GM19328 (cell line): Measurements from ENCODE around the gene PPARG.
"Not testable (repeated sequence)": the region's sequence is repeated elsewhere in the genome, so short reads cannot be mapped to it uniquely, and the experiment has no call there.

Source experiments
- ATAC-seq: cut with Tn5 transposase; IDR thresholded peaks from one replicate; pipeline ENCODE4 v1.9.1; 2021; ENCODE audit warnings: mild to moderate bottlenecking, moderate library complexity; ENCODE audit not compliant: unreplicated experiment

The PPARG gene

DNA sequence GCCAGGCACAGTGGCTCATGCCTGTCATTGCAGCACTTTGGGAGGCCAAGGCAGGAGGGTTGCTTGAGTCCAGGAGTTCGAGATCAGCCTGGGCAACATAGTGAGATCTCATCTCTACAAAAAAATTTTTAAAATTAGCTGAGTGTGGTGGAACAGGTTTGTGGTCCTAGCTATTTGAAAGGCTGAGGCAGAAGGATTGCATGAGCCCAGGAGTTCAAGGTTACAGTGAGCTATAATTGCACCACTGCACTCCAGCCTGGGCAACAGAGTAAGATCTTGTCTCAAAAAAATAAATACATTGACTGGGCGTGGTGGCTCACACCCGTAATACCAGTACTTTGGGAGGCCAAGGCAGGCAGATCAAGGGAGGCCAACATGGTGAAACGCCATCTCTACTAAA, 168.5 kb downstream of the PPARG start:
- ATAC-seq: not testable (repeated sequence)

DNA sequence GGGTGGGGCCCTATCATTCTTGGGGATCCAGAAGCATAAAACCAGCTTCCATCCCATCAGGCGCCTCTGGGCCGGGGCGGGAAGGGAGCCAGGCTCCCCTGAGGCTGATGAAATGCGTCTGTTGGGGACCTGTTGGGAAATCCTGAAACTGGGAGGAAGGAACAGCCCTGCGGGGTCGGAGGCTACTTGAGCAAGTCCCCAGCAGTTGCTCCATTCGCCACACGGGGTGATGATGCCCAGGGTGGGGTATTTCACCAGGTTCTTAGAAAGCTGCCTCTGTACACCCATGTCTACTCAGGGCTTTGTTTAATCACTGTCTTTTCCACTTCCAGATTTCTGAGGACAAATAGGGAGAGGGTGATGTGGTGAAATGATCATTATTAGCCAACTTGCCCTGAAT, 170.0 kb downstream of the PPARG start:
- ATAC-seq: no peak

DNA sequence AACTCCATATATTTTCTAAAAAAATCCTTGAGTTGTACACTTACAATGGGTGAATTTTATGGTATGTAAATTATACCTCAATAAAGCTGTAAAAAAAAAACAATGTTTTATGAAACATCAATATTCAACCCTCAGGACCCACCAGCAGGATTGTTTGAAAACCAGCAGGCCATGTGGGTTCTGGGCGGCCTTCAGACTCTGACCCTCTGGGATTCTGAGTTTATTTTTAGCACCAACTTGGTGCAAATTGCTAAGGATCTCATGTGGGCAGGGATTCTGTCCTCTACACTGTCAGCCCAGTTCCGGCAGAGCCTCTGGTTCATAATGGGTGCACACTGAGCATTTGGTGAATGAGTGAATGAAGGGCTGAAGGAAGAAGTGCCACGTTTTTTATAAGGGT, 171.3 kb downstream of the PPARG start:
- ATAC-seq: no peak

DNA sequence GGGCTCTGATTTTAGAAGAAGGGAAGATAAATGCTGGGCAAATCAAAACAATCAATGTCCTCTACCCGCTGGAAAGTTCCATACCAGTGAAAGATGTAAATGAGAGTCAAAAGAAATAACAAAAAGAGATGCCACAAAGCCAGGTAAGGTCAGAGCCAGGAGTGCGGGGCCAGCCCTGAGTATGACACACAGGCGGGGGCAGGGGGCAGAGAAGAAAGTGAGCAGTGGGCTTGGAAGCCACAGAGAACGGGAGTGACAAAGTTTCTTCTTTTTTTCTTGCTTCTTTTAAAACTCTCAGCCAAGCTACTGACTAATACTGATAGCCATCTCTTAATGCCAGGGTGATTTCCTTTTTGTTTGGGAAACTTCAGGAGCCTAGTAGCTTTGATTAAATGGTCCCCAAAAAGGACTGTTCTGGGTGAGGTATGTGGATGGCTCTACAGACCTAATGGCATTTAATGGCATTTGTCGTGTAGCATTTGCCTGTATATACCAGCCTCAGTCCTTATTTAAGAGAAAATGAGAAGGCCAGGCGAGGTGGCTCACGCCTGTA, 172.3 kb downstream of the PPARG start:
- no peak for ATAC-seq

DNA sequence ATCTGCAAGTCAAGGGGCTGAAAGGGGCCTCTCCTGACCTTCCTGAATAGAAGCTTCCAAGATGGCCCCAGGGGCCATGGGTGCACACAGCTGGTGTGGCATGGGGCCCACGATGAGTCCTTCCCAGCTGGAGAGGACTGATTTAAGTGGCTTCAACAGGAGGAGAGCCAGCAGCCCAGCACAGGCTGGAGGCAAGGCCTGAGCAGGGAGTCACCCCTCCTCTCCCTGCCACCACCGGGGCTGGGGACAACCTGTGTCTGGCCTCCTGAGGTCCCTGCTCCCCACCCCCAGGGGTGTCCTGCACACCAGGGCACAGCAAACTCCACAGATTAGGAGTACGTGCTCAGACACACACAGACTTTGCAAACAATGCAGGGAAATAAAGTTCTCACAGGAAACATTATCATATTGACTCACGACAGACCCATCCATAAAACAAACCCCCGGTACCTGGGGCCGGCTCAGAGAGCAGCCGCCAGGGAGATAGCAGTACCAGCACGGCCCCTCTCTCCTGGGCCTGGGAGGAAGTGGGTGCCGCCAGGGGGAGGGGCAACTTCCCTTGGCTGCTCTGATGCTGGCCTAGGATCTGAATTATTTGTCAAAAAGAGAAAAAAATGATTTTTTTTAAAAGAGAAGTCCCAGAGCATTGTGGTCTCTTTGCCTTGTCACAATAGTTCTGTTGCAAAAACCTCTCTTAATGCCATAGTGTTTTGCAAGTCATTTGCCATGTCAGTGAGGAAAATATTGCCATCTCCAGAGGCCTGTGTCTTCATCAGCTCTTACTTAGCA, 173.5 kb downstream of the PPARG start:
- ATAC-seq: no peak

DNA sequence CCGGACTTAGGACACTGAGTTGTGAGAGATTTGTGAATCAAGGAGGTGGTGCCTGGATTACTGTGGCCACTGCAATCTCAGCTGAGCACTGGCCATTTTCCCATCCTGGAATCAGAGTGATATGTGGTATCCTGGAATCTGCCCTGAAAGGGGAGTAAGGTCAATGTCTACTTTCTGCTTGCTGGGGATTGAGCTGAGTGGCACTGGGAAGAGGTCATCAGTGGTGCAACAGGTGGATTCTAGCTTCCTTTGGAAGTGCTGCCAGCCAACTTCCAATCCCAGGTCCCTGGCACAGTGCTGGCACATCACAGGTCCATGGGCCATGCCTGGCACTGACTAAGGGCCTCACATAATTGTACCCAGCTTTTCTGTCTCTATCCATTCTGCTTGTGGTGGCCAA, 174.8 kb downstream of the PPARG start:
- no peak for ATAC-seq

DNA sequence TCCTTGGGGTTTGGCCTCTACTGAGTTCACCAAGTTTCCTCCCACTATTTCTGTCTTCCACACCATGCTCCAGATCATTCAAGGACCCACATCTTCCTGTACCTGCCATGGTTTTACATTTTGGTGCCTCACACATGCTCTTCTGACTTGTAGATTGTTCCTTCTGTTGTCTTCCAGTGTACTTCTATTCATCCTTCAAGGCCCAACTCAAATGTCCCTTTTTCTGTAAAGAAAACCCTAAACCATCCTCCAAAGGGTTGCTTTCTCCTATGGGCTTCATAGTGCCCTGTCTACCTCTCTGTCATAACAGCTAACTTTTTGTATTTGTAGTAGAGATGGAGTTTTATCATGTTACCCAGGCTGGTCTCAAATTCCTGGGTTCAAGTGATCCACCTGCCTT, 175.3 kb downstream of the PPARG start:
- ATAC-seq: no peak

DNA sequence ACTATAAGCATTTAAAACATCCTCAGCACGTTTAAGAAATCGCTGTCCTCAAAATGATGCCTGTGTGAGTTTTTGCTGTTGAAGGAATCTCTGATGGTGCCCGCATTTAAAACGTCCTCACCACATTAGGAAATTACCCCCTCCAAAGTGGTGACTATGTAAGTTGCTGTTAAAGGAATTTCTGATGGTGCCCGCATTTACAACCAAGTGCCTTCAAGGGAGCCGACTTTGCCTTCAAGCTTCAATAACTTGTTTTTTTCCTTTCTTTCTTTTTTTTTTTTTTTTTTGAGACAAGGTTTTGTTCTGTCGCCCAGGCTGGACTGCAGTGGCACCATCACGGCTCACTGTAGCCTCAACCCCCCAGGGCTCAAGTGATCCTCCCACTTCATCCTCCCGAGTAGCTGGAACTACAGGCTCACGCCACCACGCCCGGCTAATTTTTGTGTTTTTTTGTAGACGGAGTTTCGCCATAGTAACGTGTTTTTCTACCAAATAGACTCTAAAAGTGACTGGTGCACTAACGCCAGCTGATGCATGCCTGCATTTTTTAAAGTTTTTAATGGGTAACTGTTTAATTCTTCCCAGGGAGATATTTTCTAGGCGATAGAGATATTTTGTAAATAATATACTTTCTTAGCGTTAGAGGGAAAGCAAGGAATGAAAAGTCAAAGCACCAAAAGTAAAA, 176.4 kb downstream of the PPARG start:
- no peak for ATAC-seq

DNA sequence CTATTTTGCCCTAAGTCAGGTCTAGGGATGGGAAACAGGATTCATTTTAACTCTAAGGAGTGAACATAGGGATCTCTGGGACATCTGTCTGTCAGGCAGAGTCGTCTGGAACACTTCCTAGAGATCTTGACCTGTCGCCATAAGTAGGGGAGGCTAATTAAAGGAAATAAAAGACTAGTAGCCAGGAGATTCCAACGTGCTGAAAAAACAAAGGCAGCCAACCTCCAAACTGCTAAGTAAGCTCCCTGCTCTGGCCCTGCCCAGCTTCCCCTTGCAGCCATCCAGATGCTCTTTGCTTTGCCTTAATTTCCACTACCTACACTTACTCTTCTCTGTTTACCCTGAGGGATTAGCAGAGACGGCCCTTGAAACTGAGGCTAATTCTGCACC, 177.0 kb downstream of the PPARG start:
- no peak for ATAC-seq

DNA sequence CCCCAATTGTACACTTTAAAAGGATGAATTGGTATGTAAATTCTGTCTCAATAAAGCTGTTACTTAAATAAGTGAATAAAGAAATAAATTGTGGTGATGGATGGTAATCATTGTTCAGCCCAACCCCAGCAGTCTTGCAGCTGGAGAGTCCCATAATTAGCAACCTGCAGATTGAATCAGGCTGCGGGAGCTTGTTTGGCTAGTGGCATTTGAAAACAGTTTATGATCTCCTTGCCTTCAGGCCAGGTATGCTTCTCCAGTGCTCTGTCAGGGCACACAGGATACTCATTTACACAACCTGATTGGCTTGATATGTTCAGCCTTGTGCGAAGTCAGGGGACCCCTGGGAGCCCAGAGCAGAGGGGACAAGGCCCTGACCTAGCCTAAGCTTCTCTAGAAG, 178.9 kb downstream of the PPARG start:
- no peak for ATAC-seq

DNA sequence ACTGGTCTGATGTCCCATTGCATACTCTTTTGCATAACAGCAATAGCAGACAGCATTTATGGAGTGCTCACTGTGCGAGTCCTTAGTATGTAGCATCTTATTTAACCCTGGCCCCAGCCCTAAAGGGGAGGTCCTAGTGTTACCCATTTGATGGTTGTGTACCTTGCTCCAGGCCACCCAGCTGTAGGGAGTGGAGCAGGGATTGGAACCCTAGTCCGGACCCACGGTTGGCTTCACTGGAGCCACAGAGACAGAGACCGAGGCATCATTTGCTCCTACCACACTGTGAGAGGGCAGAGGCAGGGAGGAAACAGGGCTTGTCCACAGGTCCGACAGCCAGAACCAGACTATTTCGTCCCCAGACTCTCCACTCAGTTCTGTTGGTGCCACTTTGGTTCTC, 179.4 kb downstream of the PPARG start:
- no peak for ATAC-seq

DNA sequence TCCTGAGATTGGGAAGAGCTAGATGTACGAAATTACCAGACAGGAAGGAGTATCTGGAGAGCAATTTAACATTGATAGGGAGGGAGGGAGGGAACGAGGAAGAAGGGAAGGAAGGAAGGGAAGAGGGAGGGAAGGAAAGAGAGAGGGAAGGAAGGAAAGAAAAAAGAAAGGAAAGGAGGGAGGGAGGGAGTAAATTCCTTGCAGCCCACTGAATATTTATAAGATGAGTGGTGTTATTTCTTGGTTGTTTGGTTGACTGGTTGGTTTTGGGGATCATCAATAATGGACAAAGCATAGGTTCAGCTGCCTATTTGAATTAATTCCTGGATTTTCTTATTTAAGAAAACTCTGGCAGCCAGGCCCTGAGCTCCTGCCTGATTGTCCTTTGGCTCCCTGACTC, 179.9 kb downstream of the PPARG start:
- ATAC-seq: no peak

DNA sequence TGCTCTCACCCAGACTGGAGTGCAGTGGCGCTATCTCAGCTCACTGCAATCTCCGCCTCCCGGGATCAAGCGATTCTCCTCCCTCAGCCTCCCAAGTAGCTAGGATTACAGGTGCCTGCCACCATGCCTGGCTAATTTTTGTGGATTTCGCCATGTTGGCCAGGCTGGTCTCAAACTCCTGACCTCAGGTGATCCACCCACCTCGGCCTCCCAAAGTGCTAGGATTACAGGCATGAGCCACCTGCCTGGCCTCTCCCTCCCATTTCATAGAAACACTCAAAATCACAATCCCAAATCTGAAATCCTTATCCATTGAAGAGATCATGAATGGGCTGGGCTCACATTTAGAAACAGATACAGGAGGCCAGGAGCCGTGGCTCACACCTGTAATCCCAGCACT, 180.4 kb downstream of the PPARG start:
- ATAC-seq: not testable (repeated sequence)

DNA sequence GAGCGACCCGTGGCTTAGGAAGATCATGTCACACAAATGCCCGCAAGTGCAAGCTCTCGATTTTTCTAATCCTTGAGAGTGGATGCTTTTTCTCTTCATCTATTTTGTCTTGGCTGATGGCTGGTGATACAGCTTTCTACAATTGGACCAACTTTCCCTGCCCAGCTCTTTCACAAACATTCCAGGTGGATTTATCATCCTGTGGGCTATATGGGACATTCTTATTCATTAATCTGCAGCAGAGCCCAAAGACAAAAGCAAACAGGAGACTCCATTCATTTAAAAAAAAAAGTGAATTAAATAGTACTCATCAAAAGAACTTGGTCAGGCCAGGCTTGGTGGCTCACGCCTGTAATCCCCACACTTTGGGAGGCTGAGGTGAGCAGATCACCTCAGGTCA, 181.2 kb downstream of the PPARG start:
- no peak for ATAC-seq

DNA sequence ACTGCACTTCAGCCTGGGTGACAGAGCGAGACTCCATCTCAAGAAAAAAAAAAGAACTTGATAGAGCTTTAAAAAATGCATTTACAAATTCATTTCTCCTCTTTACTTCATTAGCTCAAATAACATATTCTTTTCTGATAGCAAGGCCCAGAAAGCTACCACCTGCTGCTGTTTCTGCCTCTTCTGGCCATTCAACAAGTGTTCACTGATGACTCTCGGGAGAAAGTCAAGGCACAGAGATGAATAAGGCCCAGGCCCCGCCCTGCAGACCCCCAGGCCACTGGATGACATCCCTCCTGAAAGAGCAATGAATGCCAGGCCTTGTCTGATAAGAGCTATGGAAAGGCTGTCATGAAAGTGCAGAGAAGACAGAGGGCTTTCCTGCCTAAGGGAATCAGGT, 181.8 kb downstream of the PPARG start:
- no peak for ATAC-seq

DNA sequence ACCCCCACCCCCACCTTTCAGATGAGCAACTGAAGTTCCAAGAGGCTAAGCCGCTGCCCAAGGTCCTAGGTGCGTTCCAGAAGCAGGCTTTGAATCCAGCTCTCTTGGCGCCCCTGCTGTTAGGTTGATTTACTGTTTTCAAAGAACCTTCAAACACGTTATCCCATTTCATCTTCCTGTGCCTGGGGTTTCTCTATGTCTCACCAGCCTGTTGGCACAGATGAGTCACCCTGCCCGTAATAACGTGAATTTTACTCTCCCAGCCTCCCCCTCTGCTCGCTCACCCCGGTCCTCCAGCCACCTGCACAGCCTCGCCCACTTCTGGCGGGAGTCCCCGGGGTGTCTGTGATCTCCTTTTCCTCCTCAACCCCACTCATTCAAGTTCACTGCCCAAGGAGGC, 182.4 kb downstream of the PPARG start:
- no peak for ATAC-seq

DNA sequence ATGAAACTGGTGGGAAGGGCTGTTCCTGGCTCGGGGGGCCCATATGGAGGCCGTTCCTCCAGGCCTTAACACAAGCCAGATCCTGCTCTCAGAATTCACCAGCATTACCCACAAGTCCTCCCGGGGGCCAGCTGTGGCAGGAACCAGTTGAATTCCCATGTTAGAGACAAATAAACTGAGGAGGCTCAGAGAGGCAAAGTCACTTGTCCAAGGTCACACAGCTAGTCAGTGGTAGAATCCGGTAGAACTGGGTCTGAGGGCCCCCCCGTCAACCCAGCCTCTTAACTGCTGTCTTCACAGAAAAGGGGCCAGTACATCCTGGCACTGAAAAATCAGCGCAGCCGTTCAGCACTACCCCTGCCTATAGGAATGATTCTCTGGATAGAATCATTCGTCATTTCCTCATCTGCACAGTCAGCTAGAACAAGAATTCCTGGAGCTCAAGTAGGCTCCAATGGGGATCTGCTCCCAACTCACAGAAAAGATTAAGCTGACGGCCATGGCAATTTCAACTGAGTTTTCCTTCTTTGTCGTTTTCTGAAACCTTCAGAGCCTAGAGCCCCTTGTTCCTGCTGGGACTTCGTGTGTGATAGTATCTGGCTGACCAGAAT, 183.2 kb downstream of the PPARG start:
- ATAC-seq: no peak

DNA sequence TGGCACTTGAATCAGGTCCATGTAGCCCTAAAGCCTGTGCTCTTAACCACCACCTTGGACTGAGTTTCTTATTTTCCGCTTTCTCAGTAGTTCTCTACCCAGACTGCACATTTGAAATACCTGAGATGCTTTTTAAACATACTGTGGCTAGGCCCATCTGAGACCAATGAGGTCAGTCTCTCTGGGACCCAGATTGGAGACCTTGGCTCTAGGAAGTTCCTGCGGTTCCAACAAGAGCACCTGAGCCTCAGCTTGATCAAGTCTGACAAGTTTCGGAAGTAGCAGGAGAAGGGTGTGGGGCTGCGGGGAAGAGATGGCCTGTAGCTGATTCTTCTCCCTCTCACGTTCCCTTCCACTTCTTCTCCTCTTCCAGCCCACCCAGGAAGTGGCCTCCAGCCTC, 183.9 kb downstream of the PPARG start:
- ATAC-seq: no peak

DNA sequence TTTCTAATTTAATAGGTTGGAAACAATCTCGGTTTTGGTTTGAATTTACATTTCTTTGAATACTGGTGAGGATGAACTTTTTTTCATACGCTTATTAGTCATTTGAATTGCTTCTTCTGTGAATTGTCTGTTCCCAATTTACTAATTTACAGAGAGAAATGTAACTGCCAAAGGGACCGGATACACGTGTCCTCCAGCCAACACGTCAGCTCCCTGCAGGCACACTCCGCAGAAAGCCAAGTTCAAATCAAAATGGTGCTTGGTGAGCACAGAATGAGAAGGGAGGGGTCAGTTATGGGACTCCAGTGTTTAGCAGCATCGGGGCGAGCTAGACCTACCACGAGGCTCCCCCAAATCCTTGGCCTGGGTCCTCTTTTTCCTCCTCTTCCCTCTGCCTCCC, 184.6 kb downstream of the PPARG start:
- ATAC-seq: no peak

DNA sequence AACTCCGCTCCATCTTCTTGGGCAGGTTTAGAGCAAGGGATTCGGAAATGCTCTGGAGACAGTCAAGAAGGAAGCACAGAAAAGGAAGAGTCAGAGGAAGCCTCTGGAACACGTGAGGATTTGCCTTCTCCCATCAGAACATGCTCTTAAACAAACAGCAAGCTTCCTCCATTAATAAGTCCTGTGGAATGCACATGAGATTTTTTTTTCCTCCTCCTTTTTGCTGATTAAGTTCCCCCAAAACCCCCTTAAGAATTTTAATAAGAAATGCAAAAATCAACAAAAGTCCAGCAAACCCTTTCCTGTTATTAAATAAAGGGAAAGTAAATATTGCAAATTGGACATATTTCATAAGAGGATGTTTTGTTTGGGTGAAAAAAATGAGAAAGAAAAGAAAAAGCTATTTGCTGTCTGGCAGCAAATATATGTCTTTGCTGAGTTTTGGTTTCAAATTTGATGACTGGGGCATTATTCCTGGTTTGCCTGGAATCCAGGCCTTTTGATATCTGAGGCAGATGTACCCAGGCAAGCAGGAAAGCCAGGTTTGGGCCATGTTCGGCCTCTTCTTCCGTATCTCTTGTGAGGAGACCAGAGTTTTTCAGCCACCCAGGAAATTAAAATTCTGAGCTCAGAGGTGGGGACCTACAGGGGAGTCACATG, 187.5 kb downstream of the PPARG start:
- ATAC-seq: no peak

DNA sequence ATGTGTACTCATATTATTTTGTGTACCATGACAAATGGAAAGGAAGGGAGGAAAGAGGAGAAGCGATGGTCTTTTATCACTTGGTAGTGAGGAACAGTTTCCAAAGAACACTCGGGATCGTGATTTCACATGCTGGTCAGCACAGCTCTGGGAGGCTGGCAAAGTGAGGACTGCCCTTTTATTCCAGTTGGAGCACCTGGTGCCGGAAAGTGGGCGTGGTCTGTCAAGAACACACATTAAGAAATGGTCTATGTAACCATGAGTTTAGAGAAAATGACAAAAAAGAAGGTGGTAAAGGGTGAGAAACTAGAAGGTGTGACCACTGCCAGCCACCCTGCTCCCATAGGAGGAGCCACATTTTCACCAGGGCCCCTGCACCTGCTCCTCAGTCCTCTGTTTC, 188.4 kb downstream of the PPARG start:
- ATAC-seq: no peak
